HepG2 (cell line): Measurements from ENCODE around the gene PKD2L1. TPM values are rescaled to one million over a fixed set of nuclear protein-coding genes. Genes with fewer than 3 reads are reported as not detected.

Experiments
- EED ChIP-seq: sonication (generic); formaldehyde crosslinking; IDR thresholded peaks from 2 replicates; pipeline ENCODE4 v1.5.0; 2020; ENCODE audit warnings: mild to moderate bottlenecking, missing genetic modification reagents
- EHMT2 ChIP-seq: fragments of 200-600 bp; sonication (generic); IDR thresholded peaks from 2 replicates; pipeline ENCODE4 v1.7.0; 2017; ENCODE audit warnings: antibody characterized with exemption, low read depth, low read length, borderline replicate concordance
- KAT2B ChIP-seq: fragments of 150-350 bp; IDR thresholded peaks from 2 replicates; pipeline ENCODE4 v1.6.1; 2014; ENCODE audit warnings: low read depth, low read length, borderline replicate concordance
- KLF15 ChIP-seq: sonication (generic); formaldehyde crosslinking; IDR thresholded peaks from 2 replicates; pipeline ENCODE4 v1.8.1; 2023; ENCODE audit warnings: borderline replicate concordance, mild to moderate bottlenecking, inconsistent platforms, missing genetic modification reagents, mixed read lengths
- NPAS2 ChIP-seq: sonication (generic); formaldehyde crosslinking; IDR thresholded peaks from 2 replicates; pipeline ENCODE4 v1.8.0; 2022; ENCODE audit warnings: mild to moderate bottlenecking, missing genetic modification reagents, borderline replicate concordance
- PBX2 ChIP-seq: IDR thresholded peaks from 2 replicates; pipeline ENCODE4 v1.6.1; 2016; ENCODE audit warnings: control low read depth
- PCBP2 ChIP-seq: fragments of 200-400 bp; formaldehyde crosslinking; optimal IDR thresholded peaks from 2 replicates; pipeline ENCODE3; 2018; ENCODE audit warnings: low read length, low read depth; ENCODE audit not compliant: poor library complexity, severe bottlenecking
- RERE ChIP-seq: IDR thresholded peaks from 2 replicates; pipeline ENCODE4 v1.6.1; 2016; ENCODE audit warnings: low read depth, missing genetic modification reagents, missing compliant biosample characterization
- TCF12 ChIP-seq, 2 experiments: fragments of 450-650 bp in 1 of 2; sonication (generic) in 1 of 2; formaldehyde crosslinking in 1 of 2; IDR thresholded peaks; 2 replicates each; pipeline versions ENCODE4 v1.6.1 to v1.8.0; 2017 to 2022; ENCODE audit warnings: antibody characterized with exemption in 1 of 2, mild to moderate bottlenecking in 1 of 2, missing genetic modification reagents in 1 of 2, moderate library complexity in 1 of 2
- TCF7 ChIP-seq: sonication (generic); IDR thresholded peaks from 2 replicates; pipeline ENCODE4 v1.6.1; 2016; ENCODE audit warnings: antibody characterized with exemption, low read depth
- ZNF143 ChIP-seq: sonication (generic); formaldehyde crosslinking; IDR thresholded peaks from 2 replicates; pipeline ENCODE4 v1.4.0; 2020; ENCODE audit warnings: missing genetic modification reagents
- ZNF160 ChIP-seq: sonication (generic); formaldehyde crosslinking; IDR thresholded peaks from 2 replicates; pipeline ENCODE4 v1.8.0; 2022; ENCODE audit warnings: mild to moderate bottlenecking, inconsistent platforms, missing genetic modification reagents
- ZNF746 ChIP-seq: sonication (generic); formaldehyde crosslinking; IDR thresholded peaks from 2 replicates; pipeline ENCODE4 v1.8.0; 2022; ENCODE audit warnings: mild to moderate bottlenecking, missing genetic modification reagents
- ZNF761 ChIP-seq: sonication (generic); formaldehyde crosslinking; conservative IDR thresholded peaks from 2 replicates; pipeline ENCODE4 v1.4.0; 2020; ENCODE audit warnings: mild to moderate bottlenecking, missing genetic modification reagents
- ZNF780A ChIP-seq: sonication (generic); formaldehyde crosslinking; IDR thresholded peaks from 2 replicates; pipeline ENCODE4 v1.8.0; 2022; ENCODE audit warnings: mild to moderate bottlenecking, missing genetic modification reagents, moderate library complexity
- polyA plus RNA-seq, 8 experiments: library from polyadenylated mRNA; depleted of rRNA in 3 of 8; stranded (reverse) in 7 of 8; unstranded in 1 of 8; fragments of >200 nt; fragmentation: Illumina TruSeq in 4 of 8; extraction: Trizol in 4 of 8; gene quantifications; 2 replicates each; pipeline versions ENCODE4 v1.2.1 to v1.2.3, GENCODE V29; 2011 to 2016; ENCODE audit warnings: low read depth in 4 of 8, missing spikeins in 1 of 8, mixed read lengths in 1 of 8; ENCODE audit not compliant: insufficient read depth in 1 of 8
- total RNA-seq, 5 experiments: library from RNA; depleted of rRNA; stranded (reverse); fragments of >200 nt; fragmentation: Illumina TruSeq; extraction: Trizol; gene quantifications; 2 replicates each; pipeline ENCODE4 v1.2.3, GENCODE V29; 2016; ENCODE audit warnings: low read depth in 1 of 5
- TF ChIP-seq, protein P1 (sequence below): sonication (generic); formaldehyde crosslinking; IDR thresholded peaks from 2 replicates; pipeline ENCODE4 v1.5.0; 2020; ENCODE audit warnings: mild to moderate bottlenecking, missing genetic modification reagents
- TF ChIP-seq, protein P2 (sequence below): sonication (generic); formaldehyde crosslinking; conservative IDR thresholded peaks from 2 replicates; pipeline ENCODE4 v1.4.0; 2020; ENCODE audit warnings: missing genetic modification reagents

Gene PKD2L1
- total and polyA plus RNA-seq, 2 of the 13 experiments (the other 11 are each of a cell fraction or from before 2014, with no cell fraction given), result 0.07 to 0.15 TPM

GRCh38 chr10:100346765-100347567, 16.9 kb upstream of the PKD2L1 start, which contains the start of gene SCD (continued):
- TF ChIP-seq, protein P1, sequence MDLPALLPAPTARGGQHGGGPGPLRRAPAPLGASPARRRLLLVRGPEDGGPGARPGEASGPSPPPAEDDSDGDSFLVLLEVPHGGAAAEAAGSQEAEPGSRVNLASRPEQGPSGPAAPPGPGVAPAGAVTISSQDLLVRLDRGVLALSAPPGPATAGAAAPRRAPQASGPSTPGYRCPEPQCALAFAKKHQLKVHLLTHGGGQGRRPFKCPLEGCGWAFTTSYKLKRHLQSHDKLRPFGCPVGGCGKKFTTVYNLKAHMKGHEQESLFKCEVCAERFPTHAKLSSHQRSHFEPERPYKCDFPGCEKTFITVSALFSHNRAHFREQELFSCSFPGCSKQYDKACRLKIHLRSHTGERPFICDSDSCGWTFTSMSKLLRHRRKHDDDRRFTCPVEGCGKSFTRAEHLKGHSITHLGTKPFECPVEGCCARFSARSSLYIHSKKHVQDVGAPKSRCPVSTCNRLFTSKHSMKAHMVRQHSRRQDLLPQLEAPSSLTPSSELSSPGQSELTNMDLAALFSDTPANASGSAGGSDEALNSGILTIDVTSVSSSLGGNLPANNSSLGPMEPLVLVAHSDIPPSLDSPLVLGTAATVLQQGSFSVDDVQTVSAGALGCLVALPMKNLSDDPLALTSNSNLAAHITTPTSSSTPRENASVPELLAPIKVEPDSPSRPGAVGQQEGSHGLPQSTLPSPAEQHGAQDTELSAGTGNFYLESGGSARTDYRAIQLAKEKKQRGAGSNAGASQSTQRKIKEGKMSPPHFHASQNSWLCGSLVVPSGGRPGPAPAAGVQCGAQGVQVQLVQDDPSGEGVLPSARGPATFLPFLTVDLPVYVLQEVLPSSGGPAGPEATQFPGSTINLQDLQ (CRISPR knock-in tag), result no peak; the same call in 1 of the 2 replicates
- TF ChIP-seq EHMT2 (no peak), ZNF780A (0 out of 2 replicates have a peak, but pooled peaks have one; percentile 24), RERE (CRISPR knock-in tag) (0 out of 2 replicates have a peak, but pooled peaks have one; percentile 39), TCF7 (0 out of 2 replicates have a peak, but pooled peaks have one; percentile 22), NPAS2 (no peak), EED (CRISPR knock-in tag) (no peak), TCF12 (IDR thresholded peaks at IDR 0.05) (no peak), TCF12 (CRISPR knock-in tag; IDR thresholded peaks at IDR 0.05) (peak; percentile 90; the same call in 1 of the 2 replicates), ZNF746 (CRISPR knock-in tag) (peak; percentile 51; the same call in 1 of the 2 replicates), ZNF761 (CRISPR knock-in tag) (no peak), PCBP2 (no peak), PBX2 (no peak), ZNF143 (CRISPR knock-in tag) (no peak), KLF15 (peak; percentile 53; the same call in 1 of the 2 replicates), KAT2B (no peak), ZNF160 (peak; percentile 73; the same call in 1 of the 2 replicates)
- TF ChIP-seq, protein P2, sequence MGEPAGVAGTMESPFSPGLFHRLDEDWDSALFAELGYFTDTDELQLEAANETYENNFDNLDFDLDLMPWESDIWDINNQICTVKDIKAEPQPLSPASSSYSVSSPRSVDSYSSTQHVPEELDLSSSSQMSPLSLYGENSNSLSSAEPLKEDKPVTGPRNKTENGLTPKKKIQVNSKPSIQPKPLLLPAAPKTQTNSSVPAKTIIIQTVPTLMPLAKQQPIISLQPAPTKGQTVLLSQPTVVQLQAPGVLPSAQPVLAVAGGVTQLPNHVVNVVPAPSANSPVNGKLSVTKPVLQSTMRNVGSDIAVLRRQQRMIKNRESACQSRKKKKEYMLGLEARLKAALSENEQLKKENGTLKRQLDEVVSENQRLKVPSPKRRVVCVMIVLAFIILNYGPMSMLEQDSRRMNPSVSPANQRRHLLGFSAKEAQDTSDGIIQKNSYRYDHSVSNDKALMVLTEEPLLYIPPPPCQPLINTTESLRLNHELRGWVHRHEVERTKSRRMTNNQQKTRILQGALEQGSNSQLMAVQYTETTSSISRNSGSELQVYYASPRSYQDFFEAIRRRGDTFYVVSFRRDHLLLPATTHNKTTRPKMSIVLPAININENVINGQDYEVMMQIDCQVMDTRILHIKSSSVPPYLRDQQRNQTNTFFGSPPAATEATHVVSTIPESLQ (CRISPR knock-in tag), result no peak
